Stimulated activated CD4-positive, alpha-beta T cell treated with anti-CD3 and anti-CD28 coated beads, Interleukin-4, amount 100 ng/mL, for 48 hours (primary cell): ENCODE results near the gene THBS2.
"Not testable (repeated sequence)": the region's sequence is repeated elsewhere in the genome, so short reads cannot be mapped to it uniquely, and the experiment has no call there.

Source experiments
- DNase-seq, 2 donors: peaks; one replicate each; pipeline ENCODE4 v3.0.0-alpha.2; 2020; ENCODE audit warnings: low read depth in 2 of 2

THBS2 gene

GRCh38 chr6:169253337-169254238 is at the start of gene THBS2:
TSS of gene THBS2 (minus strand) at chr6:169253846. CDS start at chr6:169250784, 3,062 bp downstream.
- DNase-seq, result no peak

GRCh38 chr6:169302716-169303115 is 49.1 kb upstream of the THBS2 start:
- DNase-seq, result no peak

- no peak for DNase-seq
These were observed 48.6 kb upstream of the THBS2 start for GRCh38 chr6:169302255-169302654.

- no peak for DNase-seq
These were observed 47.3 kb upstream of the THBS2 start for GRCh38 chr6:169300916-169301315.

- DNase-seq, result not testable (repeated sequence)
These were observed 45.0 kb upstream of the THBS2 start for GRCh38 chr6:169298626-169299025.

- no peak for DNase-seq
These were observed 43.0 kb upstream of the THBS2 start for GRCh38 chr6:169296622-169297021.

- DNase-seq, result no peak
These were observed 42.5 kb upstream of the THBS2 start for GRCh38 chr6:169296170-169296569.

- no peak for DNase-seq
These were observed 39.5 kb upstream of the THBS2 start for GRCh38 chr6:169293196-169293595.

GRCh38 chr6:169292338-169293124 is 38.9 kb upstream of the THBS2 start:
- no peak for DNase-seq

GRCh38 chr6:169291646-169292337 is 38.1 kb upstream of the THBS2 start:
- no peak for DNase-seq

- no peak for DNase-seq
These were observed 37.5 kb upstream of the THBS2 start for GRCh38 chr6:169291148-169291547.

- DNase-seq, result no peak
These were observed 36.1 kb upstream of the THBS2 start for GRCh38 chr6:169289619-169290339.

GRCh38 chr6:169289257-169289618 is 35.6 kb upstream of the THBS2 start:
- DNase-seq, result no peak

GRCh38 chr6:169288591-169288990 is 34.9 kb upstream of the THBS2 start:
- no peak for DNase-seq

GRCh38 chr6:169287675-169288074 is 34.0 kb upstream of the THBS2 start:
- no peak for DNase-seq

- DNase-seq, result no peak
These were observed 33.3 kb upstream of the THBS2 start for GRCh38 chr6:169286961-169287360.

- no peak for DNase-seq
These were observed 31.5 kb upstream of the THBS2 start for GRCh38 chr6:169285165-169285564.

GRCh38 chr6:169283924-169284323 is 30.3 kb upstream of the THBS2 start:
- DNase-seq, result no peak

GRCh38 chr6:169282043-169282442 is 28.4 kb upstream of the THBS2 start:
- no peak for DNase-seq

- no peak for DNase-seq
These were observed 24.0 kb upstream of the THBS2 start for GRCh38 chr6:169277619-169278018.

- DNase-seq, result no peak
These were observed 21.1 kb upstream of the THBS2 start for GRCh38 chr6:169274781-169275180.

GRCh38 chr6:169273511-169273910 is 19.9 kb upstream of the THBS2 start:
- no peak for DNase-seq
